Ramos (cell line): ENCODE results near the gene PHKB.
"Not testable (repeated sequence)": the region's sequence is repeated elsewhere in the genome, so short reads cannot be mapped to it uniquely, and the experiment has no call there.

Experiments
- in situ Hi-C: fragments of 300-500 bp; cut with MboI; formaldehyde crosslinking; loops from one replicate; pipeline ENCODE4 v1.14.3; 2022; ENCODE audit warnings: low sequenced_read_pairs; ENCODE audit not compliant: unreplicated experiment

PHKB gene

DNA sequence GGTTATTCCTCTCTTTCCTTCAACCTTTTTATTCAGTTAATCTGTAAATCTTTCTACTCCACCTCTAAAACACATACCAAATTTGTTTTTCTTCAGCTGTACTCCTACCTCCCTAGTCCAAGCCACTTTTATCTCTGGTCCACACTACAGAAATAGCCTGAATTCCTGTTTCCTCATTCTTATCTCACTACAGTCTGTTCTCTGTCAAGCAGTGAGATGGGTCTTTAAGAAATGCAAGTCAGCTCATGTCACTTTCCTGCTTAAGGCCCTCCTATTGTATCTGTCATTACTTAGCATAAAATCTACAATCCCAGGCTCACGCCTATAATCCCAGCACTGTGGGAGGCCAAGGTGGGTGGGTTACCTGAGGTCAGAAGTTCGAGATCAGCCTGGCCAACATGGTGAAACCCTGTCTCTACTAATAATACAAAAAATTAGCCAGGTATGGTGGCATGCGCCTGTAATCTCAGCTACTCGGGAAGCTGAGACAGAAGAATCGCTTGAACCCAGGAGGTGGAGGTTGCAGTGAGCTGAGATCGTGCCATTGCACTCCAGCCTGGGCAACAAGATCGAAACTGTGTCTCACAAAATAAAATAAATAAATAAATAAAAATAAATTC, 7.0 kb downstream of the PHKB start:
- in situ Hi-C loops, result not testable (repeated sequence)

DNA sequence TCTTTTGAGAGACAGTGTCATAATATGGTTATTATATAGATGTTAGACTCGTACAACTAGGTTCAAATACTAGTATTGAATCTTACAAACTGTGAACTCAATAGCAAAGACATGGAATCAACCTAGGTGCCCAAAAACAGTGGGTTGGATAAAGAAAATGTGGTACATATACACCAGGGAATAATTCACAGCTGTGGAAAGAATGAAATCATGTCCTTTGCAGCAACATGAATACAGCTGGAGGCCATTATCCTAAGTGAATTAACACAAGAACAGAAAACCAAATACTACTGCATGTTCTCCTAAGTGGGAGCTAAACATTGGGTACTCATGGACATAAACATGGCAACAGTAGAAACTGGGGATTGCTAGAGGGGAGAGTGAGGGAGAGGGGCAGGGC, 8.1 kb downstream of the PHKB start:
- in situ Hi-C loops, result no loop called here

DNA sequence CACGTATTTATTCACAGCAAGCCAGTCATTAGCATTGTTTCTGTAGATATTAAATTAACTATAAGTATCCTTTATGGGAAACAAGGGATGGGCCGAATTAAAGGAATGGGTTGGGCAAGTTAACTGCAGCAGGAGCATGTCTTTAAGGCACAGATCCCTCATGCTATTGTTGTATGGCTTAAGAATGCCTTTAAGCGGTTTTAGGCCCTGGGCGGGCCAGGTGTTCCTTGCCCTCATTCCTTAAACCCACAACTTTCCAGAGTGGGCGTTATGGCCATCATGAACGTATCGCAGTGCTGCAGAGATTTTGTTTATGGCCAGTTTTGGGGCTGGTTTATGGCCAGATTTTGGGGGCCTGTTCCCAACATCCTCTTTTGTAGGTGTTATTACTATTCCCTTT, 9.1 kb downstream of the PHKB start:
- in situ Hi-C loops, result no loop called here

DNA sequence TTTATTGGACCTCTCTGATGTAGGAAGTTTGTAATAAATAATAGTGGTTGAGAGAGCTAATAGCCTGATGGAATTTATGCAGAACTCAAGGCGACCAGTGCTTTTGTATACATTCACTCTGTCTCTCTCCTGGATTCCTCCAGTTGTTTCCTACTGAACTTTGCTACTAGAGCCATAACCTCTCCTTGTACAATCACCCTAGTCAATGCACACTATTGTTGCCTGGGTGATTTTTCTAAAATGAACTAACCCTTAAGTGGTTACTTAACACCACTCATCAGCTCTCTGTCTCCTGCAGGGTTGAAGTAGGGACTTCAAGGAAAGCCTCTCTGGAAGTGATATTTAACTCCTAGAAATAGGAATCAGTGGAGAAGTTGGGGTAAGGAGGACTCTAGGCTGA, 9.7 kb downstream of the PHKB start:
- in situ Hi-C loops, result no loop called here

DNA sequence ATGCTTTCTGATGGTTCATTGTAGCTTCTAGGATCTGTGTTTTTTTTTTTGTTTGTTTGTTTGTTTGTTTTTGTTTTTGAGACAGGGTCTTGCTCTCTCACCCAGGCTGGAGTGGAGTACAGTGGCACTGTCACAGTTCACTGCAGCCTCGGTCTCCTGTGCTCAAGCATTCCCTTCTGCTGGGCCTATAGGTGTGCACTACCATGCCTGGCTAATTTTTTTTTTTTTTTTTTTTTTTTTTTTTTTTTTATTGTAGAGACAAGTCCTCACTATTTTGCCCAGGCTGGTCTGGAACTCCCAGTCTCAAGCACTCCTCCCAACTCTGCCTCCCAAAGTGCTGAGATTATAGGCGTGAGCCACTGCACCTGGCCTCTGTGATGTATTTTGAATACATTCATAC, 11.9 kb downstream of the PHKB start:
- in situ Hi-C loops, result not testable (repeated sequence)

DNA sequence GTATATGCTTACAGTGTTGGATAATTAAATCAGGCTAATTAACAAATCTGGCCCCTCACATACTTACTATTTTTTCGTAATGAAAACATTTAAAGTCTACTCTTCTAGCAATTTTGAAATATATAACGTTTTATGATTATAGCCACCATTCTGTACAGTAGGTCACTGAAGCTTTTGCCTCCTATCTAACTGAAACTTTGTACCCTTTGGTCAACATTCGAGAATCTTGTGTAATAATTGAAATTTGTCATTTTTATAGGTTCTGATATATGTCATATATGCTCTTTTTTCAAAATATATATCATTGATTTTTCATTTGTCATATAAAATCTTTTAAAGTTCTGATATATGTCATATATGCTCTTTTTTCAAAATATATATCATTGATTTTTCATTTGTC, 12.7 kb downstream of the PHKB start:
- in situ Hi-C loops, result no loop called here

DNA sequence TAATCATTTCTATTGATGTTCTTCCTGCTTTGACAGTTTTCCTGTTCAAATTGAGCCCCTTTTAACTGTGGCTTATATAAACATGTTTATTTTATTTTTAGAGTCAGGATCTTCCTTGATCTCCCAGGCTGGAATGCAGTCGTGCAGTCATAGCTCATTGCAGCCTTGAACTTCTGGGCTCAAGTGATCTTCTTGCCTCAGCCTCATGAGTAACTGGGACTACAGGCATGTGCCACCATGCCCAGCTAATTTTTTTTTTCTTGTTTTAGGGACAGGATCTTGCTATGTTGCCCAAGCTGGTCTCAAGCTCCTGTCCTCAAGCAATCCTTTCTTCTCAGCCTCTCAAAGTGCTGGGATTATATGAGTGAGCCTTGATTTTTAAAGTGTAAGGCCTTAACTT, 14.7 kb downstream of the PHKB start:
- in situ Hi-C loops, result loop anchor here (25.0 kb wide), 1 partner anchor 663 kb away; no protein-coding TSS in a partner anchor

DNA sequence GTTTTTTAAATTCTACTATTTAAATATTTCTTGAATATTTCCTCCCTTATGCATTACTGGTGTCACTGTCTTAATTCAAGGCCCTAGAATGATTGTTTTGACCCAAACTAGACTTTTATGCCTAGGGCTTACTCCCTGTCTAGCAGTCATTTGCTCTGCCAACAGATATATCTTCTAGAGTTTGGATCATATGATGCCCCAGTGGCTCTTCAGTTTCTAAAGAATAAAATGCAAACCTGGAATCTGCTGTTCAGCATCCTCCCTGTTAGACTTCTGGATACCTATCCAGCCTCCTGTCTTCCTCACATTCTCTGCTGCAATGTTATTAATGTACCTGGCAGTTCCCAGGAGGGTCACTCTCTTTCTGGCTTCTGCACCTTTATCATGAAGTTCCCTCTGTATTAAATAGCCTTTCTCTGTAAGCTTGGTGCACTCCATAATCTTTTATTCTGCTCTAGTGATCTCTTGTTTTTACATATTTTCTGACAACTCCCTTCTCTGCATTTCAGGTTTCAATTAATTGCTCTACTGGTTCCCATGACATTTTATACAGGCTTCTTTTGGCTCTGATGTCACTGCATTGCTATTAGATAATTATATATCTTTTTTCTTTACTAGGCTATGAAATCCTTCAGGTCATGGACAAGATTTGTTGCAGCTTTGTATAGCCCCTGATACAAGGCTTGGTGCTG, 15.7 kb downstream of the PHKB start:
- in situ Hi-C loops, result loop anchor here (25.0 kb wide), 1 partner anchor 664 kb away; no protein-coding TSS in a partner anchor

DNA sequence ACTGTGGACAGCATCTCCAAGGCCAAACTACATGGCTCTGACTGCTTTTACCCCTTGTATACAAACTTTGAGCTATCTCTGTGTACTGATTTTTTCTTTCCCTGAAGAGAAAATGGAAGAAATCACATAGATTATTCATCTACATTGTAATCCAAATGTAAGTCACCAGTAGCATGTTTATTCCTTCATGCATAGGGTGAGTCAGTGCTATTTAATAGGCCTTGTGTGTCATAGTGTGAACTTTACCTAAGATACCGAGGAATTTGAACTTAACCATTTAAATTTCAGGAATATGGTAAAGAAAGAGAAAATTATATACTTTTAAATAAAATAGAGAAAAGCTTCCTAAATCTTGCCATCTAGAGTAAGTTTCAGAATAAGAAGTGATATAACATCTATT, 16.5 kb downstream of the PHKB start:
- in situ Hi-C loops, result loop anchor here (25.0 kb wide), 1 partner anchor 665 kb away; no protein-coding TSS in a partner anchor

DNA sequence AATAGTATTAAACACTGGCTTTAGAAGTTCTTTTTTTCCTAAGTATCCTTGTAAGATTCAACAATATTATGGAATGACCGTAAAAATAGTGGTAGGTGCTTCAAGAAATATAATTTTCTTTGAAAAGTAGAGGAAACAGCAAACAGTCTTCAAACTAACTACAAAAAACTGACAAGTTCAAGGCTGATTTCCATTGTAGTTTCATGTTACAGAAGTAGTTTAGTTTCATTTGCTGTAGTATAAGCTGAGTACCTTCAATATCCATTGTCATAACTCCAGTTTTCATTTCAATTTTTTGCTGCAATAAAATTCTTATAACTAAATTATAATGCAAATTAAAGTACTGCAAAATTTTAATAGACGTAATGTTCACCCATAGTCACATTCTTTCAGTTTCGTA, 19.3 kb downstream of the PHKB start:
- in situ Hi-C loops, result loop anchor here (25.0 kb wide), 1 partner anchor 668 kb away; no protein-coding TSS in a partner anchor

DNA sequence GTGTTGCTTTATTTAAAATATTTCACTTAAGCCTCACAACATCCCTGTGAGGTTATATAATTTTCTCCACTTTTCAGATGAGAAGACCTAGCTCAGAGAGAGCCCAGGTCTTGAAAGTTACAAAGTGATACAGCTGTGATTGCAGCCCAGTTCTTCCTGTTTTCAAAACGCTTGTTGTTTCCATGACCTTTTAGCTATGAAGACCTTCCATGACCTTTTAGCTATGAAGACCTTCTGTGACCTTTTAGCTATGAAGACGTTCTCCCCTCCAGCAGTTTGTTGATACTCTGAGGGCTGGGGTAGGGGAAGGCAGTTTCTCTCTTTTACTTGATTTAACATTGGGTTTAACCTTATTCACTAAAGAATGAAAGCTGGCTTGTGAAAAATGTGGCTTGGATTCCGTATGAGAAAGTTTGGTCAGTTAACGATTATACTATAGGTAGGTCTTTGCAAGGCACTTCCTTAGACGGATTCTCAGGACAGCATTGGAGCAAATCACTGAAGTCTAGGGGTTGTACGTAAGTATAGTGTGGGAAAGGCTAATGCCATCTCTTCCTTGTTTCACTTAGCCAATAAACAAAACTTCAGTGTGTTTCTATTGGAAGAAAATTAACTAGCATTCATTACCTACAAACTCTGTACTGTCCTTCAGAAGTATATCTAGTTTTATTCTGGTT, 20.7 kb downstream of the PHKB start:
- in situ Hi-C loops, result loop anchor here (25.0 kb wide), 1 partner anchor 670 kb away; no protein-coding TSS in a partner anchor

DNA sequence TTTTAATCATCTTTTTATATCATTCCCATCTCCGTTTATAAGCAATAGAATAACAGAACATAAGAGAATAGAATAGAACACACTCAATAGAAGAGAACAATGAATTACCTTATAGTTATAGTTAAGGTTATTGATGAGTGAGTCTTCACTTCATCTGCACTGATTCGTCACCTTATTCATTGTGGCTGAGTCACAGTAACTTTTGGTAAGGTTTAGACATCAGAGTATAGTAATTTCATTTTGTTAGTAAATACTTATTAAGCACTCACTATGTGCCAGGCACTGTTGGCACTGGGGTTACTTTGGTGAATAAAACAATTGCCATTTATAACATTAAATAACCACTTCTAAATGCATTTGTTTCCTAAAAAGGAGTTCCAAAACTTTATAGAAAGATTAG, 22.5 kb downstream of the PHKB start:
- in situ Hi-C loops, result loop anchor here (25.0 kb wide), 1 partner anchor 671 kb away; no protein-coding TSS in a partner anchor

DNA sequence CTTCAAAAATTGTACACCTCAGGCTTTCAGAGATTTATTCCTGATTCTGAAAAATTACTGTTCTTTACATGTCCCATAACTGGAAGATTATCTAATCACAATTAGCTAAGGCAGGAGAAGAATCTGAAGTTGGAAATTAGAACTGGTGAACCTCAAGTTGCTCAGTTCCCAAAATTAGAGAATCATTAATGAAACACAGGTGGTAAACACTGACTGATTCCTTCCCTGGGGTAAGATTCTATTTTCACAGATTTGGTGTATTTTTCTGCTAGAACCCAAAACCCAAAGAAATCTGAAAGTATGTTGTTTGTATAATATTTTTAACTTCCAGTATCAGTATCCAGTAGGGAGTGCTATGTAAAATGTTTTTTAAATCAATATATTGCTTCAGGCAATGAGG, 25.7 kb downstream of the PHKB start:
- in situ Hi-C loops, result loop anchor here (25.0 kb wide), 1 partner anchor 675 kb away; no protein-coding TSS in a partner anchor

DNA sequence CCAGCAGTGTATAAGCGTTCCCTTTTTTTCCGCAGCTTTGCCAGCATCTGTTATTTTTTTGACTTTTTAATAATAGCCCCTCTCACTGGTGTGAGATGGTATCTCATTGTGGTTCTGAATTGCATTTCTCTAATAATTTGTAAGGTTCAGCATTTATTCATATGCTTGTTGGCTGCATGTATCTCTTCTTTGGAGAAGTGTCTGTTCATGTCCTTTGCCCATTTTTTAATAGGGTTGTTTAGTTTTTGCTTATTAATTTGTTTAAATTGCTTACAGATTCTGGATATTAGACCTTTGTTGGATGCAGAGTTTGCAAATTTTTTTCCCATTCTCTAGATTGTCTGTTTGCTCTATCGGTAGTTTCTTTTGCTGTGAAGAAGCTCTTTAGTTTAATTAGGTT, 26.9 kb downstream of the PHKB start:
- in situ Hi-C loops, result loop anchor here (25.0 kb wide), 1 partner anchor 676 kb away; no protein-coding TSS in a partner anchor

DNA sequence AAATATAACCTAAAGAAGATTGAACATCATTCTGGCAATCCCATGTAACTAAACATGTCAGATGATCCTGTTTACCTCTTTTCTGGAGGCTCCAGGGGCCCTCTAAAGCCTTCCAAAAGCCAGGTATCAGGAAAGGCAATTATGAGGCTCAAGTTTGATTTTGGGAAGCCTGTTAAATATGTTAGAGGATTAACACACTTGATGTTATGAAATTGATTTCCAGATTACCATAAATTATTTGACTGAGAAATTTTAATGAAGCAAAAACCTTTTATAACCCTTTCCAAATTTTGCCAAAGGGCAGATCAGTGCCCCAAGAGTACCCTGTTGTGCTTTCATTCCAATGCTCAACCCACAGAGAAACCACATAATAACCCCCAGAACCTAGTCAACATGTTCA, 29.3 kb downstream of the PHKB start:
- in situ Hi-C loops, result loop anchor here (25.0 kb wide), 1 partner anchor 678 kb away; no protein-coding TSS in a partner anchor

DNA sequence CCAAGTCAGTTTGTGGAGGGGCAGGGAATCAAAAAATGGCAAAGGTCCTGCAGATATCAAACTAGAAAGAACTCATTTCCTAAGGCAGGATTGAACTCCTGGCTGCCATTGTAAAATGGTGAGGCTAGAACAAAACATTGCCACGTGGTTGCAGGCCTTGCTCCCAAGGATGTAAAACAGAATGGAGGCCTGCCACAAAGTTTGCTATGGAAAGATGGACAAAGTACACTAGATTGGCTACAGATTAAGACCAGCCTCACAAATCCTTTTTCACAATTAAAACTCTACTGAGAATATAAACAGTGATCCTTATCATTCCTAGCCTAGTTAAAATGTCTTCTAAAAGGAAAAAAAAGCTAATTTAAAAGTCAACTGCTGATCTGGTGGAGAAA, 30.9 kb downstream of the PHKB start:
- in situ Hi-C loops, result loop anchor here (25.0 kb wide), 1 partner anchor 680 kb away; no protein-coding TSS in a partner anchor

DNA sequence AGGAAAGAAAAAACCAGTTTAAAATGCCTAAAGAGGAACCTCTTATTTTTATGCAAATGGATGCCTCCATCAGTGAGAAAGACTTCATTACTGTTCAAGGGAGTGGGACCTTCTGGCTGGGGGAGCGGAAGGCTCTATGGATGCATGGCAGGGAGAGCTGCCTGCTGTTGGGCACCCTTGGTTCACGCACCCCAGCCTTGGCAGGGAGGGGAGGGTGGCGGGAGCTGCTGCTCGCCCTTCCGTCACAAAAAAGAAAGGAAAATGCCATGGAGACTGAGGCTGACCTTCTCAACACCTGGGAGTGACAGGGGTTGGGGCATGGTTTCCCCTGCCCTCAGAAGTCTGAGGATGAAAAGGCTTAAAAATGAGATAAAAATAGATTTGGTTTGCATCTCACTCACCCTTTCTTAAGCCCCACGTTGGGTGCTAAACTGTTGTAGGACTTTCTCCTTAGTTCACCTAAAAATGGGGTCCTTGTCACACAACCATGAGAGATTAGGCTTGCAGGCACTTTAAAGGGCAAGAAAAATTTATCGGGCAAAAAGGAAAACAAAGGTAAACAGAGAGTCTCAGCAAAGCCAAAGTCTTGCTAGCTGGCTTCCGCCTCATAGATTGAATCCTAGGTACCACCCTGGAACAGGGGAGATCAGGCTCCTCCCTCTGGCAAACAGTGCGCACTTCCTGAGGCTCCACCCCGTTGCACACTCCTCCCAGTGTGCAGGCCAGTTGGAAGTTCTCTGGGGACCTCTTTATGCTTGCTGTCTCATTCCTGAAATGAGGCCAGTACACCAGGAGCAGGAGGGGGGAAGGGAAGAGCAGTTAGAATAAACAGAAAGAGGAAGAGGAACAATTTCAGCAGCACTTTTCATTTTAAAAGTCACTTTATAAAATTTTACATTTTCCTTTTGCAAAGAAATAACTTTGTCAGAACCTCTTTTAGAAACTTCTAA, 31.6 kb downstream of the PHKB start:
- in situ Hi-C loops, result loop anchor here (25.0 kb wide), 1 partner anchor 680 kb away; no protein-coding TSS in a partner anchor

DNA sequence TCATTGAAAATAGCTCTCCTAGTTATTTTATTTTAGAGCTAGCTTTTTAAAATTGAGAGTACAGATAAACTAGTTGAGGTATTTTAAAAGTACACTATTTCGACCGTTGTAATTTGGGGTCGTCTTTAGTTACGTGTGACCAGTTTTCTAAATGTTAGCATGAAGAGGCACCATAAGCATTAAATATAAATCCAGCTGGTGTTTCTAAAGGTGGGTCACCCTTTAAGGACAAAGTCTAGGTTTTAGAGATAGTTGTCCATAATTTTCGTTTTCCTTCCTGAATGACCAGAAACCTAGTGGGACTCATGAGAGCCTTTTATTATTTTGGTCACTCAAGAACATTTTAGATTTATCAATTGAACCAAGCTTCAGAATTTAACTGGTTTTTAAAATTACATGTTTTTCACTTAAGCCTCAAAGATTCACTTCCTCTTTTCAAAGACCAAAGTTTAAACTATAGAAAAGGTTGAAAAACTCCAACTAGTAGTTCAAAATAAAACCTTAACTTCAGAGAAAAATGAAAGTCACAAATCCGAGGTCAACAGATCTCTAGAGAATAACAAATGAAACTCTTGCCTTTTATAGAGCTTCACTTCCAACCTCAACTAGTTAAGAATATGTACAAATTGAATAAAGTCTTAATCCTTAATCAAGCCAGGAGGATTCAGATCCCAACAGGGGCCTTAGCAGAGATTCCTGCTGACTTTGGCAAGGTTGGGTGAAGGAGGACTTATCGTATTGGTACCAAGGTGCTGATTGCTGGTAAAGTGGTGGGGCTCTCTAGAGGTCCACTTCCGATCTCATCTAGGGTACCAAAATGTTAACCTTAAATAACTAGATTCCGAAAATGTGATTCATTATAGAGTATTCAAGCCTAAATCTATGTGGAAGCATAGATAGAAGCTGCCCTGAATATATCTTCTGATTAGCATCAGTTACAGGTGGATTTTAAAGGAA, 32.5 kb downstream of the PHKB start:
- in situ Hi-C loops, result loop anchor here (25.0 kb wide), 1 partner anchor 681 kb away; no protein-coding TSS in a partner anchor
